SU-DHL-6 (cell line): ENCODE results near the gene ARHGAP28.

Experiments
- H2AFZ ChIP-seq: fragments of 200-600 bp; sonication (generic); 2 replicates; pipeline ENCODE4 v1.6.1; 2014; ENCODE audit warnings: low read depth, mild to moderate bottlenecking, moderate library complexity, mixed read lengths, antibody characterized with exemption, low read length; ENCODE audit not compliant: severe bottlenecking
- H3F3A ChIP-seq: fragments of 200-600 bp; shearing (Covaris generic); 2 replicates; pipeline ENCODE4 v1.6.0; 2016; ENCODE audit warnings: antibody characterized with exemption, mild to moderate bottlenecking; ENCODE audit not compliant: insufficient read depth
- H3K27ac ChIP-seq: fragments of 200-600 bp; sonication (generic); 2 replicates; pipeline ENCODE4 v1.5.1; 2016; ENCODE audit warnings: low read depth, mild to moderate bottlenecking, low read length, moderate library complexity, mixed read lengths
- H3K27me3 ChIP-seq: fragments of 200-600 bp; sonication (generic), shearing (Covaris generic); 2 replicates; pipeline ENCODE4 v1.6.0; 2014; ENCODE audit warnings: mild to moderate bottlenecking, low read length
- H3K36me3 ChIP-seq: fragments of 200-600 bp; sonication (generic); 2 replicates; pipeline ENCODE4 v1.6.1; 2014; ENCODE audit warnings: mild to moderate bottlenecking, low read length, mixed read lengths
- H3K4me2 ChIP-seq: fragments of 300-600, 200-600 bp; shearing (Covaris generic), sonication (generic); 2 replicates; pipeline ENCODE4 v1.6.0; 2014; ENCODE audit warnings: low read length, low read depth, mild to moderate bottlenecking; ENCODE audit not compliant: poor library complexity, severe bottlenecking
- H3K4me3 ChIP-seq: fragments of 200-600 bp; sonication (generic); 2 replicates; pipeline ENCODE4 v1.5.1; 2014; ENCODE audit warnings: antibody characterized with exemption, low read length, mild to moderate bottlenecking, mixed read lengths; ENCODE audit not compliant: insufficient read depth, poor library complexity, severe bottlenecking
- H3K79me2 ChIP-seq: fragments of 200-600 bp; sonication (generic); 2 replicates; pipeline ENCODE4 v1.6.1; 2014; ENCODE audit warnings: mild to moderate bottlenecking, low read length, moderate library complexity; ENCODE audit not compliant: insufficient read depth
- H3K9ac ChIP-seq: fragments of 200-600 bp; sonication (generic); 2 replicates; pipeline ENCODE4 v1.7.0; 2014; ENCODE audit warnings: mild to moderate bottlenecking, low read length
- H3K9me2 ChIP-seq: fragments of 200-600 bp; sonication (generic); replicated peaks from 2 replicates; pipeline ENCODE4 v1.6.1; 2014; ENCODE audit warnings: low read length; ENCODE audit not compliant: insufficient read depth
- H3K9me3 ChIP-seq: fragments of 200-600 bp; sonication (generic); 2 replicates; pipeline ENCODE4 v1.6.1; 2014; ENCODE audit warnings: low read length, mixed read lengths; ENCODE audit not compliant: insufficient read depth
- H4K20me1 ChIP-seq: fragments of 200-600 bp; sonication (generic); 2 replicates; pipeline ENCODE4 v1.6.1; 2014; ENCODE audit warnings: low read depth, mild to moderate bottlenecking, antibody characterized with exemption, low read length, moderate library complexity, mixed read lengths
- EZH2phosphoT487 ChIP-seq: fragments of 200-600 bp; sonication (generic), shearing (Covaris generic); conservative IDR thresholded peaks from 2 replicates; pipeline ENCODE4 v1.6.1; 2018; ENCODE audit warnings: mild to moderate bottlenecking, antibody characterized with exemption, low read length, moderate library complexity, mixed read lengths
- TF ChIP-seq, protein P1 (sequence below): fragments of 200-600 bp; sonication (generic); IDR thresholded peaks from one replicate; pipeline ENCODE4 v1.5.1; 2017; ENCODE audit warnings: antibody characterized with exemption, mild to moderate bottlenecking, low read length, moderate library complexity; ENCODE audit not compliant: insufficient read depth, poor library complexity, severe bottlenecking

ARHGAP28 gene

DNA sequence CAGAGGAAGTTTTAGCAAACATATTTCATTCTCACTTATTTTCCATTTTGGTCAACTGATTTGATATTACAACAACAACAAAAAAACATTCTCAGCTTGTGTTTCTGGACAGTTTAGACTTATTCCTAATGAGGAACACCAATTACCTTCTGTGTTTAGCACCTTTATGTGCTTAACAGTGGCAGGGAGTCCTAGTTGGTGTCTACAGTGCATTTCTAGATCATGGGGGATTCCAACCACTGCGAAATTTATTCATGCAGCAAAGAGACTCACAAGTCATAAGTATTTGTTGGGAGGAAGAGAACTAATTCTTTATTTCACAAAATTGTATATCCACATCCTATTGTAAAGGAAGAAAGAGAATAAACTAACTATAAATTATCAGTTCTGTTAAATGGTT is 4.2 kb downstream of the ARHGAP28 start:
- H3K27ac ChIP-seq: no peak overlapping the region

GRCh38 chr18:6734726-6735430 is 5.4 kb downstream of the ARHGAP28 start:
- Histone ChIP-seq H3K79me2 (no peaks in the 10 kb centered on the region), H3K9me2 (no peaks in the 10 kb centered on the region), H3K9ac (no peak overlapping the region), H3K4me3 (no peak overlapping the region), H3F3A (no peaks in the 10 kb centered on the region), H4K20me1 (no peaks in the 10 kb centered on the region), H3K4me2 (no peak overlapping the region), H3K27ac (no peak overlapping the region), H3K36me3 (no peaks in the 10 kb centered on the region), H2AFZ (no peak overlapping the region), H3K27me3 (no peaks in the 10 kb centered on the region), H3K9me3 (no peaks in the 10 kb centered on the region)
- TF ChIP-seq, protein P1, sequence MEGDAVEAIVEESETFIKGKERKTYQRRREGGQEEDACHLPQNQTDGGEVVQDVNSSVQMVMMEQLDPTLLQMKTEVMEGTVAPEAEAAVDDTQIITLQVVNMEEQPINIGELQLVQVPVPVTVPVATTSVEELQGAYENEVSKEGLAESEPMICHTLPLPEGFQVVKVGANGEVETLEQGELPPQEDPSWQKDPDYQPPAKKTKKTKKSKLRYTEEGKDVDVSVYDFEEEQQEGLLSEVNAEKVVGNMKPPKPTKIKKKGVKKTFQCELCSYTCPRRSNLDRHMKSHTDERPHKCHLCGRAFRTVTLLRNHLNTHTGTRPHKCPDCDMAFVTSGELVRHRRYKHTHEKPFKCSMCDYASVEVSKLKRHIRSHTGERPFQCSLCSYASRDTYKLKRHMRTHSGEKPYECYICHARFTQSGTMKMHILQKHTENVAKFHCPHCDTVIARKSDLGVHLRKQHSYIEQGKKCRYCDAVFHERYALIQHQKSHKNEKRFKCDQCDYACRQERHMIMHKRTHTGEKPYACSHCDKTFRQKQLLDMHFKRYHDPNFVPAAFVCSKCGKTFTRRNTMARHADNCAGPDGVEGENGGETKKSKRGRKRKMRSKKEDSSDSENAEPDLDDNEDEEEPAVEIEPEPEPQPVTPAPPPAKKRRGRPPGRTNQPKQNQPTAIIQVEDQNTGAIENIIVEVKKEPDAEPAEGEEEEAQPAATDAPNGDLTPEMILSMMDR: no peak
- no peak for TF ChIP-seq EZH2phosphoT487

More for the DNA sequence above, 4.2 kb downstream of the ARHGAP28 start:
- H3K36me3 ChIP-seq: no peaks in the 10 kb centered on the region
- no peaks in the 10 kb centered on the region for H3K27me3 ChIP-seq
- H3K4me3 ChIP-seq: no peak overlapping the region
- no peak overlapping the region for H3K4me2 ChIP-seq
- H3K9me3 ChIP-seq: no peaks in the 10 kb centered on the region
- no peaks in the 10 kb centered on the region for H3F3A ChIP-seq
- TF ChIP-seq EZH2phosphoT487: no peak
- TF ChIP-seq, protein P1: no peak
- H2AFZ ChIP-seq: no peak overlapping the region
- no peak overlapping the region for H3K9ac ChIP-seq
- H4K20me1 ChIP-seq: no peaks in the 10 kb centered on the region
- no peaks in the 10 kb centered on the region for H3K9me2 ChIP-seq
- H3K79me2 ChIP-seq: no peaks in the 10 kb centered on the region

- Histone ChIP-seq H2AFZ (no peak overlapping the region), H4K20me1 (no peaks in the 10 kb centered on the region), H3K27ac (no peak overlapping the region), H3K27me3 (no peaks in the 10 kb centered on the region), H3K36me3 (no peaks in the 10 kb centered on the region), H3K9me3 (no peaks in the 10 kb centered on the region), H3K79me2 (no peaks in the 10 kb centered on the region), H3K4me3 (no peak overlapping the region), H3K9ac (no peak overlapping the region), H3F3A (no peaks in the 10 kb centered on the region), H3K4me2 (no peak overlapping the region), H3K9me2 (no peaks in the 10 kb centered on the region)
- TF ChIP-seq EZH2phosphoT487: no peak
- TF ChIP-seq, protein P1: no peak
These were observed 8.3 kb downstream of the ARHGAP28 start for GRCh38 chr18:6737833-6738232.
